ENCODE measurements around the gene NTM.

DNA sequence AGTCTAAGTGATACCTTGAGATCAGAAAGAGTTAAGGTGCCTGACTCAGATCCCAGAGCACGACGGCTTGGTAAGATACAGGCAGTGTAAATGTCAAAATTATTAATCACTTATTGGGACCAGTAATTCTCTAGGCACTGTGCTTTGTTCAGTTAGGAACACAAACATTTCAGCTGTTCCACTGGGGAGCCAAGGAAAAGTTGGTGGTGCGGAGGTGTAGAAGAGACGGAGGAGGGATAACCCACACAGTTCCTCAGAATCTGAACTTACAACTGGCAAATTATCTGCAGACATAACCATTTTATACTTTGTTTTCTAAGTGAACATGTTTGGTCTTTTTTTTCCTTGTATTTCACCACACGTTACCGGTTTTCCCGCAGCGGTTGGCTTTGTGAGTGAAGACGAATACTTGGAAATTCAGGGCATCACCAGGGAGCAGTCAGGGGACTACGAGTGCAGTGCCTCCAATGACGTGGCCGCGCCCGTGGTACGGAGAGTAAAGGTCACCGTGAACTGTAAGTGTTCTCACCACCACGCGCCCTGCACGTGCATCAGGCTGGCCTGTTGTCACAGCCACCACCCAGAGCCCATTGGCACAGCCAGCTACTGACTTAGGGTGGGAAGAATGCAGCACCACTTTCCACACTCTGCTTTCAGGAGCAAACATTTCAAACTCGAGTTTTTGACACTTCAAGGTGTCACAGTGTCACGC is 937.0 kb downstream of the NTM start:
- TF ChIP-seq POLR2A (IDR thresholded peaks at IDR 0.05; ENCODE audit: borderline replicate concordance, extremely low read depth, insufficient read depth, insufficient read length) (no peak), ZNF274 (IDR thresholded peaks at IDR 0.05; ENCODE audit: low read depth, low read length) (no peak), RAD21 (IDR thresholded peaks at IDR 0.05; ENCODE audit: low read depth) (no peak), EZH2 (IDR thresholded peaks at IDR 0.05) (no peak), POLR2AphosphoS5 (IDR thresholded peaks at IDR 0.05; ENCODE audit: low read depth, low read length) (no peak), JUND (IDR thresholded peaks at IDR 0.05) (no peak), CEBPB (IDR thresholded peaks at IDR 0.05; ENCODE audit: low read depth) (no peak)
- TF ChIP-seq, protein P1, sequence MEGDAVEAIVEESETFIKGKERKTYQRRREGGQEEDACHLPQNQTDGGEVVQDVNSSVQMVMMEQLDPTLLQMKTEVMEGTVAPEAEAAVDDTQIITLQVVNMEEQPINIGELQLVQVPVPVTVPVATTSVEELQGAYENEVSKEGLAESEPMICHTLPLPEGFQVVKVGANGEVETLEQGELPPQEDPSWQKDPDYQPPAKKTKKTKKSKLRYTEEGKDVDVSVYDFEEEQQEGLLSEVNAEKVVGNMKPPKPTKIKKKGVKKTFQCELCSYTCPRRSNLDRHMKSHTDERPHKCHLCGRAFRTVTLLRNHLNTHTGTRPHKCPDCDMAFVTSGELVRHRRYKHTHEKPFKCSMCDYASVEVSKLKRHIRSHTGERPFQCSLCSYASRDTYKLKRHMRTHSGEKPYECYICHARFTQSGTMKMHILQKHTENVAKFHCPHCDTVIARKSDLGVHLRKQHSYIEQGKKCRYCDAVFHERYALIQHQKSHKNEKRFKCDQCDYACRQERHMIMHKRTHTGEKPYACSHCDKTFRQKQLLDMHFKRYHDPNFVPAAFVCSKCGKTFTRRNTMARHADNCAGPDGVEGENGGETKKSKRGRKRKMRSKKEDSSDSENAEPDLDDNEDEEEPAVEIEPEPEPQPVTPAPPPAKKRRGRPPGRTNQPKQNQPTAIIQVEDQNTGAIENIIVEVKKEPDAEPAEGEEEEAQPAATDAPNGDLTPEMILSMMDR (IDR thresholded peaks at IDR 0.05 in 2 of 3, conservative IDR thresholded peaks at IDR 0.05 in 1 of 3; ENCODE audit: borderline replicate concordance in 1 of 3, insufficient read depth in 1 of 3, low read depth in 2 of 3, low read length in 2 of 3), result no peak
- TF ChIP-seq, protein P2, sequence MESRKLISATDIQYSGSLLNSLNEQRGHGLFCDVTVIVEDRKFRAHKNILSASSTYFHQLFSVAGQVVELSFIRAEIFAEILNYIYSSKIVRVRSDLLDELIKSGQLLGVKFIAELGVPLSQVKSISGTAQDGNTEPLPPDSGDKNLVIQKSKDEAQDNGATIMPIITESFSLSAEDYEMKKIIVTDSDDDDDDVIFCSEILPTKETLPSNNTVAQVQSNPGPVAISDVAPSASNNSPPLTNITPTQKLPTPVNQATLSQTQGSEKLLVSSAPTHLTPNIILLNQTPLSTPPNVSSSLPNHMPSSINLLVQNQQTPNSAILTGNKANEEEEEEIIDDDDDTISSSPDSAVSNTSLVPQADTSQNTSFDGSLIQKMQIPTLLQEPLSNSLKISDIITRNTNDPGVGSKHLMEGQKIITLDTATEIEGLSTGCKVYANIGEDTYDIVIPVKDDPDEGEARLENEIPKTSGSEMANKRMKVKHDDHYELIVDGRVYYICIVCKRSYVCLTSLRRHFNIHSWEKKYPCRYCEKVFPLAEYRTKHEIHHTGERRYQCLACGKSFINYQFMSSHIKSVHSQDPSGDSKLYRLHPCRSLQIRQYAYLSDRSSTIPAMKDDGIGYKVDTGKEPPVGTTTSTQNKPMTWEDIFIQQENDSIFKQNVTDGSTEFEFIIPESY (IDR thresholded peaks at IDR 0.05; ENCODE audit: extremely low read depth, insufficient replicate concordance, low read length), result no peak
- TF ChIP-seq, protein P3, sequence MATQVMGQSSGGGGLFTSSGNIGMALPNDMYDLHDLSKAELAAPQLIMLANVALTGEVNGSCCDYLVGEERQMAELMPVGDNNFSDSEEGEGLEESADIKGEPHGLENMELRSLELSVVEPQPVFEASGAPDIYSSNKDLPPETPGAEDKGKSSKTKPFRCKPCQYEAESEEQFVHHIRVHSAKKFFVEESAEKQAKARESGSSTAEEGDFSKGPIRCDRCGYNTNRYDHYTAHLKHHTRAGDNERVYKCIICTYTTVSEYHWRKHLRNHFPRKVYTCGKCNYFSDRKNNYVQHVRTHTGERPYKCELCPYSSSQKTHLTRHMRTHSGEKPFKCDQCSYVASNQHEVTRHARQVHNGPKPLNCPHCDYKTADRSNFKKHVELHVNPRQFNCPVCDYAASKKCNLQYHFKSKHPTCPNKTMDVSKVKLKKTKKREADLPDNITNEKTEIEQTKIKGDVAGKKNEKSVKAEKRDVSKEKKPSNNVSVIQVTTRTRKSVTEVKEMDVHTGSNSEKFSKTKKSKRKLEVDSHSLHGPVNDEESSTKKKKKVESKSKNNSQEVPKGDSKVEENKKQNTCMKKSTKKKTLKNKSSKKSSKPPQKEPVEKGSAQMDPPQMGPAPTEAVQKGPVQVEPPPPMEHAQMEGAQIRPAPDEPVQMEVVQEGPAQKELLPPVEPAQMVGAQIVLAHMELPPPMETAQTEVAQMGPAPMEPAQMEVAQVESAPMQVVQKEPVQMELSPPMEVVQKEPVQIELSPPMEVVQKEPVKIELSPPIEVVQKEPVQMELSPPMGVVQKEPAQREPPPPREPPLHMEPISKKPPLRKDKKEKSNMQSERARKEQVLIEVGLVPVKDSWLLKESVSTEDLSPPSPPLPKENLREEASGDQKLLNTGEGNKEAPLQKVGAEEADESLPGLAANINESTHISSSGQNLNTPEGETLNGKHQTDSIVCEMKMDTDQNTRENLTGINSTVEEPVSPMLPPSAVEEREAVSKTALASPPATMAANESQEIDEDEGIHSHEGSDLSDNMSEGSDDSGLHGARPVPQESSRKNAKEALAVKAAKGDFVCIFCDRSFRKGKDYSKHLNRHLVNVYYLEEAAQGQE (IDR thresholded peaks at IDR 0.05; ENCODE audit: low read depth), result no peak
- TF ChIP-seq, protein P4, sequence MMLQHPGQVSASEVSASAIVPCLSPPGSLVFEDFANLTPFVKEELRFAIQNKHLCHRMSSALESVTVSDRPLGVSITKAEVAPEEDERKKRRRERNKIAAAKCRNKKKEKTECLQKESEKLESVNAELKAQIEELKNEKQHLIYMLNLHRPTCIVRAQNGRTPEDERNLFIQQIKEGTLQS (IDR thresholded peaks at IDR 0.05), result no peak
- TF ChIP-seq, protein P5, sequence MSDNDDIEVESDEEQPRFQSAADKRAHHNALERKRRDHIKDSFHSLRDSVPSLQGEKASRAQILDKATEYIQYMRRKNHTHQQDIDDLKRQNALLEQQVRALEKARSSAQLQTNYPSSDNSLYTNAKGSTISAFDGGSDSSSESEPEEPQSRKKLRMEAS (IDR thresholded peaks at IDR 0.05), result no peak

All from HCT116 (cell line).